GM12878 (cell line): ENCODE data around the gene GDI2. TPM values are rescaled to one million over a fixed set of nuclear protein-coding genes. Genes with fewer than 3 reads are reported as not detected.

ENCODE experiments used
- ATAC-seq: fragments of 200-7000 bp; cut with Tn5 transposase; 3 replicates; pipeline ENCODE4 v1.9.1; 2020; ENCODE audit warnings: mild to moderate bottlenecking, moderate library complexity
- BruUV-seq: library from RNA; stranded (reverse); fragments of 400-500 nt; replicated peaks from 2 replicates; lab custom pipeline; 2021; lab: Mats Ljungman, UMichigan
- CTCF ChIA-PET: fragments of 300-600 bp; sonication (Branson Sonifier 250); formaldehyde crosslinking; extraction: SDS; loops from one replicate; lab custom pipeline; 2021; ENCODE audit warnings: inconsistent platforms; lab: Yijun Ruan, JAX
- POLR2A ChIA-PET: fragments of 350-600 bp; formaldehyde crosslinking; extraction: SDS; loops from one replicate; lab custom pipeline; 2021; ENCODE audit warnings: inconsistent platforms; lab: Charles Lee
- RAD21 ChIA-PET: fragments of 300-600 bp; sonication (Branson Sonifier 250); formaldehyde crosslinking; loops from one replicate; lab custom pipeline; 2023; ENCODE audit warnings: antibody characterized with exemption; ENCODE audit not compliant: unreplicated experiment; lab: Charles Lee
- SMC1A ChIA-PET: fragments of 300-600 bp; sonication (Branson Sonifier 250); formaldehyde crosslinking; loops from one replicate; lab custom pipeline; 2023; ENCODE audit not compliant: unreplicated experiment, uncharacterized antibody; lab: Charles Lee
- DNase-seq: peaks from one replicate; pipeline ENCODE4 v3.0.0-alpha.2; 2011; ENCODE audit warnings: low read depth, low spot score
- FAIRE-seq: peaks from 3 replicates; lab custom pipeline; 2011; peaks lifted over from hg19 to GRCh38; lab: Jason Lieb, UNC
- H2AFZ ChIP-seq: 2 replicates; pipeline ENCODE4 v1.6.0; 2011; ENCODE audit warnings: low read depth, low read length, control low read depth; ENCODE audit not compliant: control insufficient read depth
- H3K27ac ChIP-seq: 2 replicates; pipeline ENCODE4 v1.5.1; 2011; ENCODE audit warnings: control low read depth; ENCODE audit not compliant: control insufficient read depth, insufficient read depth
- H3K27me3 ChIP-seq, 2 experiments: replicated peaks in 1 of 2; 2 replicates each; pipeline versions ENCODE4 v1.6.0 to v1.6.1; 2011; ENCODE audit warnings: low read length in 1 of 2; ENCODE audit not compliant: control insufficient read depth in 2 of 2, insufficient read depth in 2 of 2
- H3K36me3 ChIP-seq, 2 experiments: 2 replicates each; pipeline ENCODE4 v1.5.1; 2011; ENCODE audit warnings: low read length in 1 of 2; ENCODE audit not compliant: control insufficient read depth in 2 of 2, insufficient read depth in 2 of 2
- H3K4me1 ChIP-seq: 2 replicates; pipeline ENCODE4 v1.6.1; 2011; ENCODE audit warnings: mild to moderate bottlenecking, low read length, moderate library complexity, mixed read lengths; ENCODE audit not compliant: control insufficient read depth, insufficient read depth
- H3K4me2 ChIP-seq: 2 replicates; pipeline ENCODE4 v1.6.0; 2011; ENCODE audit warnings: control low read depth; ENCODE audit not compliant: control insufficient read depth, insufficient read depth
- H3K4me3 ChIP-seq: fragments of 200-600 bp; sonication (generic); 2 replicates; pipeline ENCODE4 v1.5.1; 2016
- H3K79me2 ChIP-seq: 2 replicates; pipeline ENCODE4 v1.6.0; 2011; ENCODE audit warnings: low read length; ENCODE audit not compliant: control insufficient read depth, insufficient read depth
- H3K9ac ChIP-seq: 2 replicates; pipeline ENCODE4 v1.8.0; 2011; ENCODE audit warnings: low read length, control low read depth, mixed read lengths; ENCODE audit not compliant: control insufficient read depth, insufficient read depth
- H3K9me3 ChIP-seq: replicated peaks from 3 replicates; pipeline ENCODE4 v1.5.1; 2011; ENCODE audit warnings: mild to moderate bottlenecking, low read length; ENCODE audit not compliant: control insufficient read depth, insufficient read depth
- H4K20me1 ChIP-seq: 2 replicates; pipeline ENCODE4 v1.6.0; 2011; ENCODE audit not compliant: control insufficient read depth, insufficient read depth
- CBX5 ChIP-seq: sonication (generic); IDR thresholded peaks from 2 replicates; pipeline ENCODE4 v1.6.1; 2016; ENCODE audit warnings: low read depth, moderate library complexity, mild to moderate bottlenecking, inconsistent platforms
- CEBPB ChIP-seq, 2 experiments: fragments of 150-350 bp in 1 of 2; IDR thresholded peaks; 2 replicates each; pipeline ENCODE4 v1.6.1; 2012 to 2014; ENCODE audit warnings: low read depth in 2 of 2, low read length in 2 of 2, borderline replicate concordance in 1 of 2, inconsistent platforms in 1 of 2
- CHD1 ChIP-seq: IDR thresholded peaks from 2 replicates; pipeline ENCODE4 v1.6.1; 2012; ENCODE audit warnings: low read depth, low read length, improper control_type of control experiment
- CHD4 ChIP-seq: fragments of 200-600 bp; sonication (generic); IDR thresholded peaks from 2 replicates; pipeline ENCODE4 v1.6.1; 2016; ENCODE audit warnings: mild to moderate bottlenecking
- E2F4 ChIP-seq: IDR thresholded peaks from 2 replicates; pipeline ENCODE4 v1.6.1; 2012; ENCODE audit warnings: low read depth, low read length, improper control_type of control experiment
- ESRRA ChIP-seq: IDR thresholded peaks from 2 replicates; pipeline ENCODE4 v1.6.1; 2012; ENCODE audit warnings: mild to moderate bottlenecking, low read length, improper control_type of control experiment
- EZH2 ChIP-seq: IDR thresholded peaks from 2 replicates; pipeline ENCODE4 v1.6.1; 2012; ENCODE audit warnings: low read depth, mild to moderate bottlenecking, control low read depth, inconsistent platforms, low read length, borderline replicate concordance; ENCODE audit not compliant: control insufficient read depth
- IKZF1 ChIP-seq: fragments of 450-650 bp; conservative IDR thresholded peaks from 2 replicates; pipeline ENCODE4 v1.6.1; 2017; ENCODE audit warnings: antibody characterized with exemption, mild to moderate bottlenecking
- KAT2A ChIP-seq: conservative IDR thresholded peaks from 2 replicates; pipeline ENCODE4 v1.6.1; 2011; ENCODE audit warnings: low read depth, low read length; ENCODE audit not compliant: control insufficient read depth
- NBN ChIP-seq: fragments of 450-650 bp; IDR thresholded peaks from 2 replicates; pipeline ENCODE4 v1.6.1; 2016
- NKRF ChIP-seq: fragments of 450-650 bp; conservative IDR thresholded peaks from 2 replicates; pipeline ENCODE4 v1.6.1; 2017; ENCODE audit warnings: mild to moderate bottlenecking, moderate library complexity
- NRF1 ChIP-seq: conservative IDR thresholded peaks from 2 replicates; pipeline ENCODE4 v1.6.1; 2011; ENCODE audit warnings: mild to moderate bottlenecking, low read depth, low read length, improper control_type of control experiment
- SMAD1 ChIP-seq: fragments of 450-650 bp; IDR thresholded peaks from 2 replicates; pipeline ENCODE4 v1.6.1; 2018; ENCODE audit warnings: mild to moderate bottlenecking, low read depth; ENCODE audit not compliant: partially characterized antibody
- SMARCA5 ChIP-seq: fragments of 450-650 bp; IDR thresholded peaks from 2 replicates; pipeline ENCODE4 v1.6.1; 2017; ENCODE audit warnings: mild to moderate bottlenecking
- SREBF2 ChIP-seq: IDR thresholded peaks from 2 replicates; pipeline ENCODE4 v1.6.1; 2012; ENCODE audit warnings: mild to moderate bottlenecking, low read length
- STAT1 ChIP-seq: fragments of 450-650 bp; conservative IDR thresholded peaks from 2 replicates; pipeline ENCODE4 v1.6.1; 2014; ENCODE audit warnings: antibody characterized with exemption, mild to moderate bottlenecking
- ZNF217 ChIP-seq: fragments of 450-650 bp; IDR thresholded peaks from 2 replicates; pipeline ENCODE4 v1.6.1; 2017; ENCODE audit warnings: antibody characterized with exemption, mild to moderate bottlenecking
- ZNF274 ChIP-seq: IDR thresholded peaks from one replicate; pipeline ENCODE4 v1.8.0; 2011; ENCODE audit not compliant: insufficient read length, insufficient read depth
- WGBS: methylation state at CpG from one replicate; pipeline ENCODE4 v1.1.6; 2016; ENCODE audit warnings: low lambda C conversion rate; ENCODE audit not compliant: insufficient replicate concordance, insufficient coverage; ENCODE audit errors: missing lambda C conversion rate; 5-methylcytosine and 5-hydroxymethylcytosine counted together
- in situ Hi-C: fragments of 300-500 bp; cut with MboI; formaldehyde crosslinking; loops from 9 replicates; pipeline ENCODE4 v1.14.3; 2018; ENCODE audit warnings: mixed read lengths
- intact Hi-C: fragments of 100-400 bp; cut with micrococcal nuclease; formaldehyde crosslinking; loops from one replicate; pipeline ENCODE4 v1.14.2; 2022; ENCODE audit not compliant: unreplicated experiment
- polyA plus RNA-seq, 11 experiments: library from polyadenylated mRNA; depleted of rRNA in 4 of 11; unstranded in 6 of 11; stranded (reverse) in 5 of 11; fragments of >200 nt; fragmentation: Nextera tagmentation in 4 of 11; fragmentation: Illumina TruSeq in 1 of 11; extraction: Ambion mirVana in 4 of 11; extraction: Trizol in 1 of 11; gene quantifications; 1 replicate in 1 of 11; 2 replicates in 10 of 11; pipeline versions ENCODE4 v1.2.1 to v1.2.3, GENCODE V29; 2011 to 2016; ENCODE audit warnings: inconsistent platforms in 2 of 11, missing spikeins in 2 of 11, low read depth in 1 of 11
- total RNA-seq, 4 experiments: library from RNA; depleted of rRNA in 3 of 4; stranded (reverse); fragments of >200 nt in 3 of 4; fragmentation: Illumina TruSeq in 1 of 4; extraction: Trizol in 1 of 4; gene quantifications; 2 replicates each; pipeline versions ENCODE4 v1.2.1 to v1.2.3, GENCODE V29; 2013 to 2021

Gene GDI2
- total and polyA plus RNA-seq, 10 of the 15 experiments (the other 5 are each of a cell fraction or from before 2014, with no cell fraction given), result 261 to 395 (median 276) TPM

- no peak for TF ChIP-seq SMARCA5
- no peak for TF ChIP-seq STAT1
- TF ChIP-seq EZH2, result no peak
- no peak for TF ChIP-seq ESRRA
- no peak for TF ChIP-seq SREBF2
- no peak for TF ChIP-seq CBX5
- no peak for TF ChIP-seq ZNF217
- TF ChIP-seq NRF1, result no peak
- no peak for TF ChIP-seq NBN
- no peak for TF ChIP-seq CHD4
- TF ChIP-seq SMAD1, result no peak
- no peak for TF ChIP-seq IKZF1
- no peak for TF ChIP-seq E2F4
- no peak for TF ChIP-seq CEBPB (IDR thresholded peaks at IDR 0.05; ENCODE audit: borderline replicate concordance in 1 of 2, low read depth in 2 of 2, low read length in 2 of 2)
- no peak for TF ChIP-seq ZNF274
- no peak for TF ChIP-seq NKRF
- no peak for TF ChIP-seq KAT2A
- TF ChIP-seq CHD1, result no peak
- ChIA-PET POLR2A (no interaction called here), RAD21 (no interaction called here), SMC1A (no interaction called here), CTCF (interaction anchor here (1.2 kb wide), 1 partner anchor 13 kb away, joined by 3 read pairs; no protein-coding TSS in a partner anchor)
- ATAC-seq (no peak), DNase-seq (no peak), FAIRE-seq (no peak)
- no peaks in the 10 kb centered on the region for H3K4me1 ChIP-seq
- H2AFZ ChIP-seq, result no peak overlapping the region
- no peak overlapping the region for H3K27ac ChIP-seq
- no peak overlapping the region for H3K4me3 ChIP-seq
- intact Hi-C loops (no loop called here), in situ Hi-C loops (no loop called here)
- H3K4me2 ChIP-seq, result no peak overlapping the region
- 100% methylated on average over 2 of the region's 2 CpGs for WGBS
- H3K36me3 ChIP-seq, result peaks cover 10 to 49% of the 10 kb centered on the region in 2 experiments
- no peaks in the 10 kb centered on the region for H3K27me3 ChIP-seq
- peaks cover 3% of the 10 kb centered on the region; the same call in 1 of the 2 replicates for H4K20me1 ChIP-seq
- no peak overlapping the region for H3K9ac ChIP-seq
- peaks cover 2% of the 10 kb centered on the region for H3K79me2 ChIP-seq
- no peaks in the 10 kb centered on the region; the same call in 2 of the 3 replicates for H3K9me3 ChIP-seq
- BruUV-seq, result no TSS peak
Measured at GRCh38 chr10:5765617-5766016, 47.6 kb downstream of the GDI2 start.
